Stimulated activated CD8-positive, alpha-beta memory T cell treated with anti-CD3 and anti-CD28 coated beads, Interleukin-2, amount 100 ng/mL, for 1 hour (primary cell): ENCODE data around the gene MEOX2.

ENCODE experiments used
- DNase-seq, 2 donors: peaks; one replicate each; pipeline ENCODE4 v3.0.0-alpha.2; 2020; ENCODE audit warnings: low read depth in 2 of 2

Gene MEOX2

GRCh38 chr7:15681186-15681585 is 5.3 kb downstream of the MEOX2 start:
- no peak for DNase-seq

DNA sequence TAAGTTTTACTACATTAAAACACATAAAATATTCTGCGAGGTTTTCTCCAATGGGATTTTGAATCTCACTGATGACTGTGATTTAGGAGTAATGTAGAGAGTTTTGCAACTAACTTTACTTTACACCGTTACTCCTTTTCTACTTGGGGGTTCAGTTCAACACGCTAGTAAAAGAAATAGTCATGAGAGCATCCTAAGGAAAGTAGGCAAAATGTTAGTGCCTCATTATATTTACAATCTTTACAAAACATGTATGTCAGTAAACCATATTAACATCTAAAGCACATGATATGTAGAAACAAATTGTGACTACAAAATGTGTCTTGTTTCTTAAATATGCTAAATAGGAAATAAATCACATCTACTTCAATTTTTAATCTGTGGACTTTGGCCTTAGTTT is 6.0 kb downstream of the MEOX2 start:
- no peak for DNase-seq

DNA sequence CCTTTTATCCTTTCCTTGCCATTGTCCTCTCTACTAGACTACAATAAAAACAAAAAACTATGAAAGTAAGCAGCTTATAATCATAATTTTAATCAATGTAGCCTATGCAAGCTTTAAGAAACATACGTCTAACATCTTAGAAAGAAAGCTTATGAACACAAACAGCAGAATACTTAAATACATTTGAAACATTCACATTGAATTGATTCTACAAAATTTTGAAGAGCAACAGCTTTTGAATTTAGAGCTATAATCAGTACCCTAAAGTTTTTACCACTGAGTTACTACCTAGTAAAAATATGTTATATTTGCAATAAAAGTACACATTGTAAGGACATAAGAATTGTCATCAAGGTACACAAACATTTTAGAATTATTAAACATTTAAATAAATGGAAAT is 7.2 kb downstream of the MEOX2 start:
- DNase-seq = no peak

GRCh38 chr7:15678653-15679052 is 7.8 kb downstream of the MEOX2 start:
- DNase-seq = no peak

DNA sequence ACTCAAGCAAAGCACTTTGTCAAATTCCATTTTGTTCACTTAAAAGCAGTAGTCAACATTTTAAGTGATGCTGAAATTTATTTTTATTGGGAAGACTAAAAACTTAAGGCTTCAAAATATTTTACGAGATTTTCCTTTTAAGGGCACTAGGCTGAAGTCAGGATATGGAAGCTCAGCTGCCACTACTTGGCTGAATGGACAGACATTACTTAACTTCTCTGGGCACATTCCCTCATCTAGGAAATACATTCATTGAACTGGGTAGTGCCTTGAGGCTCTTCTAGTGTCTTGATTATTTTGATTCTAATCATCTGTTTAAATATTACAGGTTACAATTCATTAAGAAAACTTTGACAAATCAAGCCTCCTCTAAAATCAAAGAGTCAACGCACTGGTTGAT is 11.1 kb downstream of the MEOX2 start:
- DNase-seq = no peak

- no peak for DNase-seq
Observed at GRCh38 chr7:15674586-15674985, 11.9 kb downstream of the MEOX2 start.

GRCh38 chr7:15669443-15670090 is 16.9 kb downstream of the MEOX2 start:
- no peak for DNase-seq

DNA sequence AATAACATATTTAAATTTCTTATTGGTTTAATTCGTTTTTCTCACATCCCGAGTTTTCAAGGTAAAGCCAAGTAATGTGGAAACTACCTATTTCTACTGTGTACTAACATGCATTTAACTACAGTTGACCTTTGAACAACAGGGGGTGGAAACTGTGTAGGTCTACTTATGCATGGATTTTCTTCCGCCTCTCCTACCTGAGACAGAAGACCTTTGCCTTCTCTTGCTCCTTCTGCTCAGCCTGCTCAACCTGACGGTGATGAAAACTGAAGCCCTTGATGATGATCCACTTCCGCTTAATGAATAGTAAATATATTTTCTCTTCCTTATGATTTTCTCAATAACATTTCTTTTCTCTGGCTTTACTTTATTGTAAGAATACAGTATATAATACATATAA is 18.5 kb downstream of the MEOX2 start:
- DNase-seq = no peak

GRCh38 chr7:15662451-15662850 is 24.0 kb downstream of the MEOX2 start:
- no peak for DNase-seq

GRCh38 chr7:15658247-15658646 is 28.2 kb downstream of the MEOX2 start:
- DNase-seq = no peak

DNA sequence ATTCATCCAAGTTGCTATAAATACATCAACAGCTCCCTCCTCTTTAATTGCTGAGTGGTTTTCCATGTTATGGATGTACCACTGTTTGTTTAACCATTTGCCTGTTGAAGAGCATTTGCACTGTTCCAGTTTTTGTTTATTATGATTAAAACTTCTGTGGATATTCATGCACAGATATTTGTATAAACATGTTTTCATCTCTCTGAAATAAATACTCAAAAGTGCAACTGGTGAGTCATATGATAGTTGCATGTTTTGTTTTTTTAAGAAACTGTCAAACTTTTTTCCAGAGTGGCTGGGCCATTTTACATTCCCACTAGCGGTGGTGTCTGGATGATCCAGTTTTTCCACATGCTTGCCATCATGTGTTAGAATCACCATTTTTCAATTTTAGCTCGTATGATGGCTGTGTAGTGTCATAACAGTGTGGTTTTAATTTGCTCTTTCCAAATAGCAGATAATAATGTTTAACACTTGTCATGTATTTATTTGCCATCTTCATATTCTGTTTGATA is 33.6 kb downstream of the MEOX2 start:
- no peak for DNase-seq

GRCh38 chr7:15651693-15652092 is 34.8 kb downstream of the MEOX2 start:
- no peak for DNase-seq

DNA sequence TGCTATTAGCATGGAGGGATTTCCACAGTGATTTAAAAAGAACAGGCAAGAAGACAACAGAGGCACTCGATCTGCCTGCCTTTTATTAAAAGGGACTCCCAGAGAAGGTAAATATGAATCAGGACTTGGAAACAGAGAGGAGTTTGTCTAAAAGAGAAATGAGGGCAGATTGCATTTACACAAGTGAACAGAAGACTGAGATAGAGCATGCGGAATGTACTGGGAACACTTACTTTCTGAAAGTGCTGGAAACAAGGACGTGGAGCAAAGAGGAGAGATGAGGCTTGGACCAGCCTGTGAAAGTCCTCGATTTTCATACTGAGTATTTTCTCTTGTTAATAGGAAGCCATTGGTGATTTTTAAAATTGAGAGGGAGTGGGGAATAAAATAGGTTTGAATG is 35.7 kb downstream of the MEOX2 start:
- DNase-seq = no peak

DNA sequence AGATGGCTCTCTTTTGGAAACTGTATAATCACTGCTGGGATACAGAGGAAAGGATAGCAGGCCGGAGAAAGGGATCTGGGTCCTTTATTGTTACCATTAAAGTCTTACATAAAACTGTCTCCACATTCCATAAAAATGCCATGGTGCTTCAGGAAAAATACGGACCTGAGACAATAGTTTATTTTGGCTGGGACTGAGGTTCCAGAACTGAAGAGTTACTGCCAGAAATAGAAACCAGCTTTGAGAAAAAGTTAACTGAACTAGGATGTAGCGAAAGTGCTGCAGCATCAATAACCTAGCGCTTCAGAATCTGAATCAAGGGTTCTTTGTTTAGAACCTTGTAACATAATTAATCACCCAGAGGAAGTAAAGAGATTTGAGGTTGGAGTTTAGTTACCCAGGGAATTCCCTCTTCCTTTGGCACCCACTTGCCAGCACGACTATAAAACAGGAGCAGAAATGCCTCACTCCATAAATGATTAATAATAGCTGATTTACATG is 38.0 kb downstream of the MEOX2 start:
- DNase-seq = no peak

DNA sequence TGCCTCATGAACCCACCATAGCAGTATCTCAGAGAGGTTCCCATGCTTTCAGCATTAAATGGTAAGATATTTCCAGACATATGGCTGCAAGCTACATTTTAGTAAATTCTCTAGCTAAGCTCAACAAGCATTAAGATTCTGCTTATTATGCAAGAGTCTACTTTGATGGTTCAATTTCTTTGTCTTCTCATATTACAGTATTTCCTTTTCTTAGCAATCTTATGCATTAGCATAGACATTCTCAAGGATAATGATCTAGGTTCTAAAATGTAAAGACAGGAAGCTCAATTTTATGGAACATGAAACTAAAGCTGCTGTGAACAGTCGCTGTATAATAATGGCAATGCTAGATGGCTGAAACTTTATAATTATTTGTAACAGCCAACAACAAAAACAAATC is 39.2 kb downstream of the MEOX2 start:
- no peak for DNase-seq

DNA sequence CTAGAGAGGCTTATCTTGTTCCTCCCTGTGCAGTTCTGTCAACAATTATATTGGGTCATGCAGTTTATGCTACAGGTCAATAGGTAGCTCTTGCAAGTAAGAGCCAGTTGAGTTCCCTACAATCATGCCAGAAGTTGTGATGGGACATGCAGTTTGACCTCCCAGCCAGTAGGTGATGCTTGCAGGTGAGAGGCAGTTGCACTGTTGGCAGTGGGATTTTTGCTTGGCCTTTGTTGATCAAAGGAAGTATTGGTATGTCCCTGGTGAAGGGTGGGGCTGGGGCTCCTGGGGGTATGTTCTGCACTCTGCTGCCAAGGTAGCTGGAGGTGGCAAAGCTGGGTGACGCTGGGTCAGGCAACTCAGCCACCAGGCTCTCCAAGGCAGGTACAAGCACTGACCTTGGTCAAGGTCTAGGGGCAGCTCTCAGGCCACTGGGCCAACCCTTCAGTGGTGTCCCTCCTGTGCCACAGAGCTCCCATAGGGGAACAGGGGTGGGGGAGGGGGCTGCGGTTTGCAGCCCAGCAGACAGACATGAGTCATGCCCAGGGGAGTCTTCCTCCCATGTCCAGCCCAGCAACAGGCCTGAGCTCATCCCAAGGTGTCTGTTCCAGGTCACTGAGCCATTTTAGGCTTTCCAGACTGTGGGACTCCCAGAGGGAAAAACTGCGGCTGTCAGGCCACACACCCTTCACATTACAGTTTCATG is 43.3 kb downstream of the MEOX2 start:
- DNase-seq = no peak

DNA sequence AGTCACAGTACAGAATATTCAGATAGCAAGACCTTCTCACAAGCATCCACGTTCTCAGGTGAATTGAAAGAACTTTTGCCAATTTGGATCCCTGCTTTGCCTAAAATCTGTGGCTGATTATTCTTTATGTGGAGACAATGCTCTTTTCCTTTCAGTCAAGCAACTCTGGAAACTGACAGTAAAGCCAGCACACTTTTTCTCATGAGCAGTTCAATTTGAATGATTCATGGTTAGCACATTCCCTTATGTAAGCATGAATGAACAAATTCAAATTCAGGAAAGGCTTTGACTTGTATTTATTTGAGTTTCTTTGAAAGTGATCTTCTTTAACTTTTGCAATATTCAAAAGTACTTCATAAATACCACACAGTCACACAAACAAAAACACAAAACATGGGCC is 57.6 kb downstream of the MEOX2 start:
- DNase-seq = no peak

DNA sequence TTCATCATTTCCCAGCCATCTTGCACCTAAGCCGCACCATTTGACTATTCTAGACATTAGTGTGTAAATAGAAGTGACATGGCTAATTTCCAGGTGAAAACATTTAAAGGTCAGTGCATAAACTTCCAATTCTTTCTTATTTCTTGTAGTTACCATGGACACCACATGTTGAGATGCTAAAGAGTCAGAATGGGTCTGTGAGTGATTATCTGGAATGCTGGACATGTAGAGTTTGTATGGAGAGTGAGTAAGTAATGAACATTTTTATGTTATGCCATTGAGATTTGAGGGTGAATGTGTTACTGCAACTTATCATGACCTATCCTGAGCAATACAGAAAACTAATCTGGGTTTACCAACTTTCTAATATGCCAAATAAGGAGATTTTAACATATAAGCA is 60.4 kb downstream of the MEOX2 start:
- DNase-seq = no peak

GRCh38 chr7:15625466-15625865 is 61.0 kb downstream of the MEOX2 start:
- DNase-seq = no peak

DNA sequence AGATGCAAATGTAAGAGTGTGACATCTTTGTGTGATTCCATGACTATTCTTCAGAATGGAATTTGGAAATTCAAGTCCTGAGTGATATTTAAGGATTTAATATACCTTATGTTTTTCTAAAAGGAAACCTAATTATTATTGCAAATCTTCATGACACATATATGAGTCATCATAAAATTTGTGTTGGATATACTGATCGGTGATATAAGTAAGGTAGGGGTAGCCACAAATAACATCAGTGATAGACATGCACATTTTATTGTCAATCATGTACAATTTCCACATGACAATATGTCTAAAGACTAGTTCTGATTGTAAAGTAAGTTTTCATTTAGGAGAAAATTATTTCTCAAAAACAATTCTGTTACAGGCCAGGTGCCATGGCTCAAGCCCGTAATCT is 65.0 kb downstream of the MEOX2 start:
- DNase-seq = no peak

GRCh38 chr7:15620491-15621185 is 65.8 kb downstream of the MEOX2 start:
- DNase-seq = no peak

- no peak for DNase-seq
Observed at GRCh38 chr7:15618275-15618674, 68.2 kb downstream of the MEOX2 start.

DNA sequence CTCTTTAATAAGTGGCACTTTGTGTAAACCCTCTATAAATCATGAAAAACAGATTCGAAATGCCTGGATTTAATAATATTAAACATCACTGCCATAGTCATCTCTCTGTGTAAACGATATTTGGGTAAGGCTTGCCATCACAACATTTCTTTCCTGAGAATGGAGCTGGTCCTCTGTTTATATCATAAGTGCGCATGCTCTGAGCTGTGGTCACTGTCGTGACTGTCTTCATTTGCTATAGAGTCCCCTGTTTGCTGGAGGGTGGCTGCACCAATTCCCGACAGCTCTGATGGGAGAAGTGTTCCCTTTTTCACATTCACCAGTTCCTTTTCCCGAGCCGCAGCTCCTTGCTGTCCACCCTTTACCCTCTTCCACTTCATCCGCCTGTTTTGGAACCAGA is 74.3 kb downstream of the MEOX2 start:
- no peak for DNase-seq
